T-helper 2 cell (primary cell): ENCODE results near the gene C12orf60.

Experiments
- DNase-seq, 5 experiments: peaks; one replicate each; pipeline versions ENCODE4 v3.0.0 to v3.0.0-alpha.2; 2012 to 2022

The C12orf60 gene

GRCh38 chr12:14836336-14837210 is 33.1 kb downstream of the C12orf60 start:
- no peak for DNase-seq

GRCh38 chr12:14839262-14839661 is 35.8 kb downstream of the C12orf60 start:
- no peak for DNase-seq

GRCh38 chr12:14840616-14841015 is 37.1 kb downstream of the C12orf60 start:
- DNase-seq = no peak

GRCh38 chr12:14841761-14842160 is 38.3 kb downstream of the C12orf60 start:
- DNase-seq = no peak

GRCh38 chr12:14842315-14842714 is 38.8 kb downstream of the C12orf60 start:
- DNase-seq = no peak

- DNase-seq = no peak
Measured at GRCh38 chr12:14843425-14843887, 40.0 kb downstream of the C12orf60 start, which contains the start of gene ART4. Gene ART4 (minus strand): TSS chr12:14843526. CDS start chr12:14843113, 413 bp downstream.

- DNase-seq = no peak
Measured at GRCh38 chr12:14844401-14844800, 40.9 kb downstream of the C12orf60 start.

- DNase-seq = peak in 2 of 5 experiments; percentile 29 to 47
Measured at GRCh38 chr12:14845350-14845750, 41.9 kb downstream of the C12orf60 start.

GRCh38 chr12:14846042-14846587 is 42.6 kb downstream of the C12orf60 start:
- DNase-seq = no peak

GRCh38 chr12:14846876-14847580 is 43.6 kb downstream of the C12orf60 start:
- DNase-seq = no peak

- no peak for DNase-seq
Measured at GRCh38 chr12:14849661-14850060, 46.2 kb downstream of the C12orf60 start.

- no peak for DNase-seq
Measured at GRCh38 chr12:14850929-14851663, 47.6 kb downstream of the C12orf60 start.

- no peak for DNase-seq
Measured at GRCh38 chr12:14852880-14853279, 49.4 kb downstream of the C12orf60 start.

- no peak for DNase-seq
Measured at GRCh38 chr12:14853961-14854360, 50.5 kb downstream of the C12orf60 start.

GRCh38 chr12:14854586-14855183 is 51.2 kb downstream of the C12orf60 start:
- DNase-seq = no peak

GRCh38 chr12:14858513-14858912 is 55.0 kb downstream of the C12orf60 start:
- no peak for DNase-seq

GRCh38 chr12:14860490-14860889 is 57.0 kb downstream of the C12orf60 start:
- DNase-seq = no peak

- no peak for DNase-seq
Measured at GRCh38 chr12:14868916-14869506, 65.5 kb downstream of the C12orf60 start.

- no peak for DNase-seq
Measured at GRCh38 chr12:14871247-14871646, 67.8 kb downstream of the C12orf60 start.

- DNase-seq = no peak
Measured at GRCh38 chr12:14871886-14872285, 68.4 kb downstream of the C12orf60 start.

GRCh38 chr12:14873440-14874185 is 70.1 kb downstream of the C12orf60 start:
- DNase-seq = peak in 1 of 5 experiments; percentile 8
